KOPT-K1 (cell line): Measurements from ENCODE around the gene LRRC8E.
"Not testable (repeated sequence)": the region's sequence is repeated elsewhere in the genome, so short reads cannot be mapped to it uniquely, and the experiment has no call there.

Source experiments
- H3K27ac ChIP-seq: fragments of 200-600 bp; sonication (generic); 2 replicates; pipeline ENCODE4 v1.5.1; 2016; ENCODE audit warnings: antibody characterized with exemption, mild to moderate bottlenecking, low read depth, low read length; ENCODE audit not compliant: poor library complexity, severe bottlenecking
- H3K36me3 ChIP-seq: fragments of 200-600 bp; sonication (generic); 2 replicates; pipeline ENCODE4 v1.5.1; 2017; ENCODE audit warnings: antibody characterized with exemption, mild to moderate bottlenecking, low read length, moderate library complexity; ENCODE audit not compliant: insufficient read depth
- H3K9me3 ChIP-seq: fragments of 200-600 bp; sonication (generic); 2 replicates; pipeline ENCODE4 v1.5.1; 2017; ENCODE audit warnings: antibody characterized with exemption, low read length, mild to moderate bottlenecking; ENCODE audit not compliant: insufficient read depth, poor library complexity, severe bottlenecking

LRRC8E gene

GRCh38 chr19:7883796-7884570 lies 4.3 kb upstream of the LRRC8E start:
- Histone ChIP-seq H3K36me3 (no peaks in the 10 kb centered on the region), H3K9me3 (no peaks in the 10 kb centered on the region), H3K27ac (no peak overlapping the region)

GRCh38 chr19:7885818-7886217 lies 2.5 kb upstream of the LRRC8E start:
- no peaks in the 10 kb centered on the region for H3K9me3 ChIP-seq
- H3K27ac ChIP-seq, result no peak overlapping the region
- H3K36me3 ChIP-seq, result no peaks in the 10 kb centered on the region

- Histone ChIP-seq H3K9me3 (no peaks in the 10 kb centered on the region), H3K36me3 (no peaks in the 10 kb centered on the region), H3K27ac (no peak overlapping the region)
These were observed 734 bp upstream of the LRRC8E start for GRCh38 chr19:7887408-7888144.

GRCh38 chr19:7888826-7889217 lies 512 bp downstream of the LRRC8E start:
- no peaks in the 10 kb centered on the region for H3K9me3 ChIP-seq
- no peak overlapping the region for H3K27ac ChIP-seq
- no peaks in the 10 kb centered on the region for H3K36me3 ChIP-seq

GRCh38 chr19:7893362-7894101 lies 5.2 kb downstream of the LRRC8E start:
- not testable (repeated sequence) for H3K9me3 ChIP-seq, H3K36me3 ChIP-seq, H3K27ac ChIP-seq

- no peaks in the 10 kb centered on the region for H3K36me3 ChIP-seq
- H3K9me3 ChIP-seq, result no peaks in the 10 kb centered on the region
- no peak overlapping the region for H3K27ac ChIP-seq
These were observed 6.5 kb downstream of the LRRC8E start for GRCh38 chr19:7894612-7895309.

- H3K36me3 ChIP-seq, result no peaks in the 10 kb centered on the region
- H3K9me3 ChIP-seq, result no peaks in the 10 kb centered on the region
- H3K27ac ChIP-seq, result no peak overlapping the region
These were observed 7.3 kb downstream of the LRRC8E start for GRCh38 chr19:7895565-7895964.

- H3K36me3 ChIP-seq, result no peaks in the 10 kb centered on the region
- no peak overlapping the region for H3K27ac ChIP-seq
- no peaks in the 10 kb centered on the region for H3K9me3 ChIP-seq
These were observed 9.0 kb downstream of the LRRC8E start for GRCh38 chr19:7897292-7897691.

- H3K36me3 ChIP-seq, result no peaks in the 10 kb centered on the region
- no peaks in the 10 kb centered on the region for H3K9me3 ChIP-seq
- no peak overlapping the region for H3K27ac ChIP-seq
These were observed 10.7 kb downstream of the LRRC8E start for GRCh38 chr19:7898967-7899366.

- H3K9me3 ChIP-seq, result no peaks in the 10 kb centered on the region
- no peaks in the 10 kb centered on the region for H3K36me3 ChIP-seq
- H3K27ac ChIP-seq, result no peak overlapping the region
These were observed 11.6 kb downstream of the LRRC8E start for GRCh38 chr19:7899751-7900378.

GRCh38 chr19:7900401-7900870 lies 12.1 kb downstream of the LRRC8E start:
- H3K27ac ChIP-seq, result no peak overlapping the region

GRCh38 chr19:7900931-7901330 lies 12.6 kb downstream of the LRRC8E start:
- H3K36me3 ChIP-seq, result peaks cover 5% of the 10 kb centered on the region
- no peak overlapping the region for H3K27ac ChIP-seq
- no peaks in the 10 kb centered on the region for H3K9me3 ChIP-seq

More at GRCh38 chr19:7900401-7900870, 12.1 kb downstream of the LRRC8E start:
- Histone ChIP-seq H3K9me3 (no peaks in the 10 kb centered on the region), H3K36me3 (no peaks in the 10 kb centered on the region)

GRCh38 chr19:7901337-7901736 lies 13.0 kb downstream of the LRRC8E start:
- H3K9me3 ChIP-seq, result no peaks in the 10 kb centered on the region

GRCh38 chr19:7902796-7903243 lies 14.5 kb downstream of the LRRC8E start:
- Histone ChIP-seq H3K27ac (peak overlapping the region; percentile 68), H3K36me3 (peaks cover 12% of the 10 kb centered on the region), H3K9me3 (no peaks in the 10 kb centered on the region)

More at GRCh38 chr19:7901337-7901736, 13.0 kb downstream of the LRRC8E start:
- H3K36me3 ChIP-seq, result peaks cover 9% of the 10 kb centered on the region
- H3K27ac ChIP-seq, result no peak overlapping the region
